Stimulated activated CD8-positive, alpha-beta memory T cell treated with anti-CD3 and anti-CD28 coated beads, Interleukin-15, amount 100 ng/mL, for 4 hours (primary cell): ENCODE results near the gene NFIX.
"Not testable (repeated sequence)": the region's sequence is repeated elsewhere in the genome, so short reads cannot be mapped to it uniquely, and the experiment has no call there.

Experiments used
- DNase-seq, 2 donors: peaks; one replicate each; pipeline ENCODE4 v3.0.0-alpha.2; 2020; ENCODE audit warnings: low read depth in 2 of 2

NFIX gene

GRCh38 chr19:12994701-12995595 is at the start of gene NFIX:
TSS of gene NFIX (plus strand) at chr19:12995475. CDS start at chr19:12995838, 363 bp downstream.
- DNase-seq = peak in 1 of 2 donors; percentile 47

- peak; percentile 95 to 98 for DNase-seq
Measured at GRCh38 chr19:12945479-12946091, 49.7 kb upstream of the NFIX start, which contains the start of gene RAD23A. TSS of gene RAD23A (plus strand) at chr19:12945862. CDS start at chr19:12945949, 87 bp downstream.

GRCh38 chr19:12946092-12946721 is 49.1 kb upstream of the NFIX start:
- peak in 1 of 2 donors; percentile 29 for DNase-seq

GRCh38 chr19:12946731-12947496 is 48.4 kb upstream of the NFIX start:
- DNase-seq = no peak

- DNase-seq = no peak
Measured at GRCh38 chr19:12947702-12948611, 47.3 kb upstream of the NFIX start.

GRCh38 chr19:12948612-12949362 is 46.5 kb upstream of the NFIX start:
- DNase-seq = no peak

- DNase-seq = no peak
Measured at GRCh38 chr19:12949363-12950283, 45.7 kb upstream of the NFIX start.

GRCh38 chr19:12952050-12952449 is 43.2 kb upstream of the NFIX start:
- DNase-seq = not testable (repeated sequence)

GRCh38 chr19:12952488-12953137 is 42.7 kb upstream of the NFIX start:
- DNase-seq = no peak

GRCh38 chr19:12953138-12953798 is 42.0 kb upstream of the NFIX start:
- no peak for DNase-seq

- DNase-seq = no peak
Measured at GRCh38 chr19:12953799-12954611, 41.3 kb upstream of the NFIX start.

- DNase-seq = no peak
Measured at GRCh38 chr19:12954612-12954962, 40.7 kb upstream of the NFIX start.

GRCh38 chr19:12955575-12955974 is 39.7 kb upstream of the NFIX start:
- DNase-seq = not testable (repeated sequence)

GRCh38 chr19:12955996-12956395 is 39.3 kb upstream of the NFIX start:
- DNase-seq = no peak

- peak; percentile 66 for DNase-seq
Measured at GRCh38 chr19:12956446-12957388, 38.6 kb upstream of the NFIX start, which contains the start of gene GADD45GIP1. TSS of gene GADD45GIP1 (minus strand) at chr19:12957223. CDS start at chr19:12957212, 11 bp downstream.
